Epithelial cell of proximal tubule (primary cell): ENCODE results near the gene TOX2. TPM values are rescaled to one million over a fixed set of nuclear protein-coding genes. Genes with fewer than 3 reads are reported as not detected.

Experiments used
- DNase-seq: peaks from one replicate; pipeline ENCODE4 v3.0.0-alpha.2; 2011; ENCODE audit warnings: low read depth
- H3K4me3 ChIP-seq: 2 replicates; pipeline ENCODE4 v1.5.1; 2011; ENCODE audit warnings: low read depth, mild to moderate bottlenecking, low read length
- CTCF ChIP-seq: conservative IDR thresholded peaks from 2 replicates; pipeline ENCODE4 v1.5.1; 2012; ENCODE audit warnings: low read depth, mild to moderate bottlenecking, low read length
- total RNA-seq: library from RNA; depleted of rRNA; stranded (reverse); fragments of >200 nt; gene quantifications from 2 replicates; pipeline ENCODE4 v1.2.3, GENCODE V29; 2015

Gene TOX2
- total RNA-seq, 1 donor from 2014 or later = 2.5 TPM

GRCh38 chr20:44065401-44066340 is 151.0 kb downstream of the TOX2 start:
- no peak for DNase-seq
- no peak overlapping the region for H3K4me3 ChIP-seq
- no peak for TF ChIP-seq CTCF

- no peak for DNase-seq
- TF ChIP-seq CTCF = no peak
- H3K4me3 ChIP-seq = no peak overlapping the region
Measured at GRCh38 chr20:44066645-44067606, 152.3 kb downstream of the TOX2 start.

GRCh38 chr20:44067650-44068081 is 153.0 kb downstream of the TOX2 start:
- no peak for DNase-seq
- TF ChIP-seq CTCF = no peak

GRCh38 chr20:44068316-44069201 is 153.9 kb downstream of the TOX2 start:
- no peak for DNase-seq
- no peak overlapping the region for H3K4me3 ChIP-seq
- no peak for TF ChIP-seq CTCF

More at GRCh38 chr20:44067650-44068081, 153.0 kb downstream of the TOX2 start:
- no peak overlapping the region for H3K4me3 ChIP-seq

GRCh38 chr20:44069203-44070011 is 154.8 kb downstream of the TOX2 start:
- no peak for TF ChIP-seq CTCF
- DNase-seq = no peak
- H3K4me3 ChIP-seq = no peak overlapping the region
